CD4-positive, CD25-positive, alpha-beta regulatory T cell (primary cell): Measurements from ENCODE around the gene RWDD2A. TPM values are rescaled to one million over a fixed set of nuclear protein-coding genes. Genes with fewer than 3 reads are reported as not detected.
A peak's percentile ranks its signal among the peaks of the same experiment; 100 is the strongest.

Experiments
- ATAC-seq, 2 donors: fragments of 150-1000 bp; cut with Tn5 transposase; one replicate each; pipeline ENCODE4 v1.10.0; 2021; ENCODE audit warnings: low read depth in 2 of 2, moderate number of reproducible peaks in 2 of 2, moderate library complexity in 1 of 2
- DNase-seq, 3 donors: peaks; one replicate each; pipeline versions ENCODE4 v3.0.0 to v3.0.0-alpha.2; 2012 to 2022; ENCODE audit warnings: mixed read lengths in 1 of 3
- H3K27ac ChIP-seq: one replicate; pipeline ENCODE4 v1.7.0; 2013; ENCODE audit warnings: mild to moderate bottlenecking, low read length; ENCODE audit not compliant: insufficient read depth, poor library complexity, severe bottlenecking
- H3K27me3 ChIP-seq: one replicate; pipeline ENCODE4 v1.7.0; 2013; ENCODE audit warnings: low read length; ENCODE audit not compliant: control insufficient read depth, insufficient read depth
- H3K36me3 ChIP-seq: one replicate; pipeline ENCODE4 v1.7.0; 2013; ENCODE audit warnings: mild to moderate bottlenecking, low read length, moderate library complexity; ENCODE audit not compliant: control insufficient read depth, insufficient read depth
- H3K4me1 ChIP-seq: 2 replicates; pipeline ENCODE4 v1.7.0; 2013; ENCODE audit warnings: mild to moderate bottlenecking, low read length; ENCODE audit not compliant: insufficient read depth, control insufficient read depth, poor library complexity, severe bottlenecking
- H3K4me3 ChIP-seq: one replicate; pipeline ENCODE4 v1.7.0; 2013; ENCODE audit warnings: low read depth, mild to moderate bottlenecking, low read length, moderate library complexity
- H3K9me3 ChIP-seq, 2 experiments: 1 replicate in 1 of 2; 2 replicates in 1 of 2; pipeline ENCODE4 v1.7.0; 2013; ENCODE audit warnings: low read length in 2 of 2, mild to moderate bottlenecking in 1 of 2, moderate library complexity in 1 of 2; ENCODE audit not compliant: control insufficient read depth in 2 of 2
- H3K27ac Mint-ChIP-seq, 3 donors: one replicate each; pipeline ENCODE4 v1.8.0; 2020 to 2022; ENCODE audit warnings: mild to moderate bottlenecking in 3 of 3, mixed read lengths in 3 of 3, moderate library complexity in 2 of 3
- H3K27me3 Mint-ChIP-seq: one replicate; pipeline ENCODE4 v1.8.0; 2022; ENCODE audit warnings: mild to moderate bottlenecking, mixed read lengths
- H3K36me3 Mint-ChIP-seq: one replicate; pipeline ENCODE4 v1.8.0; 2020; ENCODE audit warnings: mixed read lengths
- H3K4me1 Mint-ChIP-seq, 4 donors: one replicate each; pipeline ENCODE4 v1.8.0; 2020 to 2022; ENCODE audit warnings: mixed read lengths in 4 of 4, mild to moderate bottlenecking in 1 of 4
- H3K4me3 Mint-ChIP-seq, 4 donors: one replicate each; pipeline ENCODE4 v1.8.0; 2020 to 2022; ENCODE audit warnings: mild to moderate bottlenecking in 4 of 4, mixed read lengths in 4 of 4, moderate library complexity in 3 of 4
- H3K9me3 Mint-ChIP-seq, 7 donors: one replicate each; pipeline ENCODE4 v1.8.0; 2020 to 2022; ENCODE audit warnings: mixed read lengths in 7 of 7, mild to moderate bottlenecking in 3 of 7, moderate library complexity in 2 of 7
- polyA plus RNA-seq, 4 donors: library from polyadenylated mRNA; unstranded; fragments of 300-500 nt; fragmentation: Illumina TruSeq; gene quantifications; one replicate each; pipeline ENCODE4 v1.2.3, GENCODE V29; 2021
- total RNA-seq: library from RNA; stranded (reverse); gene quantifications from one replicate; pipeline ENCODE4 v1.2.3, GENCODE V29; 2022

Gene RWDD2A
- total and polyA plus RNA-seq, 5 donors from 2014 or later: 2.1 to 3.7 (median 3.1) TPM

- Mint-ChIP-seq H3K9me3 (no peaks in the 10 kb centered on the region), H3K36me3 (peaks cover 67% of the 10 kb centered on the region), H3K4me1 (no peaks in the 10 kb centered on the region), H3K27me3 (no peaks in the 10 kb centered on the region), H3K27ac (no peak overlapping the region), H3K4me3 (no peak overlapping the region)
- no peak for ATAC-seq
- H3K27me3 ChIP-seq: no peaks in the 10 kb centered on the region
- H3K27ac ChIP-seq: no peak overlapping the region
- no peak for DNase-seq
- no peaks in the 10 kb centered on the region for H3K9me3 ChIP-seq
- H3K36me3 ChIP-seq: peaks cover 87% of the 10 kb centered on the region
- H3K4me3 ChIP-seq: no peak overlapping the region
- no peaks in the 10 kb centered on the region for H3K4me1 ChIP-seq
Measured at GRCh38 chr6:83168556-83168955, 24.6 kb upstream of the RWDD2A start.

- no peaks in the 10 kb centered on the region for H3K4me1 ChIP-seq
- no peaks in the 10 kb centered on the region for H3K9me3 ChIP-seq
- ATAC-seq (no peak), DNase-seq (no peak)
- Mint-ChIP-seq H3K4me3 (no peak overlapping the region), H3K27me3 (no peaks in the 10 kb centered on the region), H3K9me3 (no peaks in the 10 kb centered on the region), H3K27ac (no peak overlapping the region), H3K4me1 (peaks cover 0 to under 1% (median under 1%) of the 10 kb centered on the region in 4 donors), H3K36me3 (peaks cover 67% of the 10 kb centered on the region)
- H3K4me3 ChIP-seq: no peak overlapping the region
- no peak overlapping the region for H3K27ac ChIP-seq
- H3K36me3 ChIP-seq: peaks cover 89% of the 10 kb centered on the region
- H3K27me3 ChIP-seq: no peaks in the 10 kb centered on the region
Measured at GRCh38 chr6:83169106-83169505, 24.1 kb upstream of the RWDD2A start.

DNA sequence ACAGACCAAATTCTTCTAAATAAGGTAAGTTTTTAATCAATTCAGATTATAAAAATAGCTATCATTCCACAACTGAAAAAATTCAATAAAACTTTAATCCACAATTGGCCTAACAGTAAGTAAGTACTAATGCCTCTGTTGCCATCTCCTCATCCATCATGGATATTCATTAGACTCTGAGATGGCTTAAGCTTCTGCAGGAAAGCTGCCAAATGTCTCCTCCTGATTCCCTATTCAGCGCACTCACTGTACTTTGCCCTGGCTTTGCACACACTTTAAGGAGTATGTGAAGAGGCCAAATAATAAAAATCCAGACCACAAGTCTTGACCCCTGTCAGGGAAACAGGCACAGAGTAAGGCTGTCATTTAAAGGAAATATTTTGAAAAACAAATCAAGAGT lies 23.6 kb upstream of the RWDD2A start:
- no peaks in the 10 kb centered on the region for H3K27me3 Mint-ChIP-seq
- H3K9me3 Mint-ChIP-seq: no peaks in the 10 kb centered on the region
- peak overlapping the region in 1 of 3 donors; percentile 67 for H3K27ac Mint-ChIP-seq
- H3K9me3 ChIP-seq: no peaks in the 10 kb centered on the region
- no peak overlapping the region for H3K4me3 Mint-ChIP-seq
- no peak overlapping the region for H3K4me3 ChIP-seq
- H3K4me1 ChIP-seq: no peaks in the 10 kb centered on the region
- ATAC-seq (no peak), DNase-seq (no peak)
- peaks cover 65% of the 10 kb centered on the region for H3K36me3 Mint-ChIP-seq
- peaks cover 0 to 5% (median 1%) of the 10 kb centered on the region in 4 donors for H3K4me1 Mint-ChIP-seq
- no peak overlapping the region for H3K27ac ChIP-seq
- H3K36me3 ChIP-seq: peaks cover 89% of the 10 kb centered on the region
- no peaks in the 10 kb centered on the region for H3K27me3 ChIP-seq

DNA sequence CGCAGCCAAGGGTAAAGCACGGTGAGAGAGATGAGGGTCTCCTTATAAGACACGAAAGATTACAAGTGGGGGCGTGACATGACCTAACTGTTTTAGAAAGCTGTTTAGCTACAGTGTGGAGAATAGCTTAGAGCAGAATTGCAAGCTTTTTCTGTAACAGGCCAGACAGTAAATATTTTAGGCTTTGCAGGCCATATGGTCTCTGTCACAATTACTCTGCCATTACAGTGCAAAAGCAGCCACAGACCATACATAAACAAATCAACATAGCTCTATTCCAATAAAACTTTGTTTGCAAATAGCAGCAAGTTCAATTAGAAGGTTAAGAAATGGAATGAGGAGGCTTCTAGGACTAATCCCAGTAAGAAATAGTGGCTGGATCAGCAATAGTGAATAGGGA lies 16.9 kb upstream of the RWDD2A start:
- Mint-ChIP-seq H3K27ac (no peak overlapping the region), H3K9me3 (no peaks in the 10 kb centered on the region), H3K27me3 (no peaks in the 10 kb centered on the region), H3K36me3 (peaks cover 31% of the 10 kb centered on the region), H3K4me1 (peaks cover 0 to 23% (median 1%) of the 10 kb centered on the region in 4 donors), H3K4me3 (no peak overlapping the region)
- Histone ChIP-seq H3K9me3 (no peaks in the 10 kb centered on the region), H3K4me3 (no peak overlapping the region), H3K27ac (no peak overlapping the region), H3K36me3 (peaks cover 58% of the 10 kb centered on the region), H3K4me1 (no peaks in the 10 kb centered on the region), H3K27me3 (no peaks in the 10 kb centered on the region)
- ATAC-seq (no peak), DNase-seq (no peak)

DNA sequence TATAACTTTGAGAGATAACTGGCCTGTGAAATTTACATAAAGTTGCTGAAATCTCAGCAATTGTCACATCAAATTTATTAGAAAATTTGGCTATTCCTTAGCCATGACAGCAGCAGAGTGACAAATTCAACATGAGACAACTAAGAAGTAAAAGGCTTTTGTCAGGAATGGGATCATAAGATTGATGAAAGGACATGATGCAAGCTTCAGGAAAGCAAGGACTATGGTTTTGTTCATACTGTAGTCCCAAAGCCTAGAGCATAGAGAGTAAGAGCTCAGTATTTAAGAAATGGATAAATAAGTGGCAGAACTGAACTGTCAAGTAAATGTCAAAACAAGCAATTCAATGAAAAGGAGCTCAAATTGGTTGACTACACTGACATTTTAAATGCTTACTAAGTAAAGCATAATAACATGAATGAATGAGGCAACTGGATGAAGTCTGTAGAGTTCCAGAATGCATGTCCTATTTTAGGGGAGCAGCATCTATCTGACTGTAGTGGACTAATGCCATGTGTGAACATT lies 12.7 kb upstream of the RWDD2A start:
- peaks cover 39% of the 10 kb centered on the region for H3K36me3 Mint-ChIP-seq
- peak overlapping the region in 1 of 3 donors; percentile 16 for H3K27ac Mint-ChIP-seq

GRCh38 chr6:83182114-83182513 lies 11.0 kb upstream of the RWDD2A start:
- Mint-ChIP-seq H3K36me3 (peaks cover 45% of the 10 kb centered on the region), H3K27ac (no peak overlapping the region)
- no peaks in the 10 kb centered on the region for H3K9me3 ChIP-seq

More for the DNA sequence above, 12.7 kb upstream of the RWDD2A start:
- H3K4me1 Mint-ChIP-seq: peaks cover 0 to 28% (median 8%) of the 10 kb centered on the region in 4 donors
- H3K9me3 Mint-ChIP-seq: no peaks in the 10 kb centered on the region
- Histone ChIP-seq H3K27me3 (no peaks in the 10 kb centered on the region), H3K4me1 (no peaks in the 10 kb centered on the region), H3K27ac (no peak overlapping the region), H3K4me3 (no peak overlapping the region), H3K9me3 (no peaks in the 10 kb centered on the region), H3K36me3 (peaks cover 46% of the 10 kb centered on the region)
- H3K27me3 Mint-ChIP-seq: no peaks in the 10 kb centered on the region
- ATAC-seq: no peak
- H3K4me3 Mint-ChIP-seq: no peak overlapping the region
- DNase-seq: no peak

GRCh38 chr6:83183082-83183828 lies 9.9 kb upstream of the RWDD2A start:
- Mint-ChIP-seq H3K4me1 (peaks cover under 1 to 26% (median 11%) of the 10 kb centered on the region in 4 donors), H3K36me3 (peaks cover 36% of the 10 kb centered on the region), H3K27ac (peak overlapping the region in 1 of 3 donors; percentile 49), H3K27me3 (no peaks in the 10 kb centered on the region), H3K9me3 (no peaks in the 10 kb centered on the region), H3K4me3 (no peak overlapping the region)
- DNase-seq (no peak), ATAC-seq (no peak)
- Histone ChIP-seq H3K4me3 (no peak overlapping the region), H3K27me3 (no peaks in the 10 kb centered on the region), H3K9me3 (no peaks in the 10 kb centered on the region), H3K36me3 (peaks cover 48% of the 10 kb centered on the region), H3K27ac (no peak overlapping the region), H3K4me1 (no peaks in the 10 kb centered on the region)

More at GRCh38 chr6:83182114-83182513, 11.0 kb upstream of the RWDD2A start:
- DNase-seq (no peak), ATAC-seq (no peak)
- Histone ChIP-seq H3K36me3 (peaks cover 40% of the 10 kb centered on the region), H3K4me1 (no peaks in the 10 kb centered on the region), H3K27ac (no peak overlapping the region), H3K4me3 (no peak overlapping the region), H3K27me3 (no peaks in the 10 kb centered on the region)
- Mint-ChIP-seq H3K27me3 (no peaks in the 10 kb centered on the region), H3K4me1 (peaks cover 0 to 28% (median 10%) of the 10 kb centered on the region in 4 donors), H3K4me3 (no peak overlapping the region), H3K9me3 (no peaks in the 10 kb centered on the region)

DNA sequence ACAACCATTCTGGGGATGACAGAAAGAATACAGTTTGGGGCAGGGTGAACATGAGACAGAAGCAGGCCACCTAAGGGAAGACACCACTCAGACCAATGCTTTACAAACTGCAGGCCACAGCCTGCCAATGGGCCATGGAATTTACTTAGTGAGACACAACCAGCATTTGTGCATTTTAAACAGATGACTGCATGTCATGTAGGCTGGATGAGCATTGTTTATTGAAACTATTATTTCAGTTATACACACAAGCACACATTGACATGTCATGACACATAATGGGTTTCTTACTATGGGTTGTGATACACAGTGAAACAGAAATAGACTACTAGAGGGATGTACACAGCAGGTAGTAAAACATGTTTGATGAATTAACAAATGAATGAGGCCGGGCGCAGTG lies 8.1 kb upstream of the RWDD2A start:
- Mint-ChIP-seq H3K4me3 (no peak overlapping the region), H3K27ac (peak overlapping the region in 2 of 3 donors; percentile 20 to 44), H3K36me3 (peaks cover 44% of the 10 kb centered on the region), H3K4me1 (peaks cover 12 to 32% (median 24%) of the 10 kb centered on the region in 4 donors), H3K9me3 (no peaks in the 10 kb centered on the region), H3K27me3 (no peaks in the 10 kb centered on the region)
- no peak for ATAC-seq
- Histone ChIP-seq H3K27me3 (no peaks in the 10 kb centered on the region), H3K36me3 (peaks cover 41% of the 10 kb centered on the region), H3K9me3 (no peaks in the 10 kb centered on the region), H3K27ac (no peak overlapping the region), H3K4me1 (no peaks in the 10 kb centered on the region), H3K4me3 (no peak overlapping the region)
- DNase-seq: no peak
